IMR-90 (cell line): ENCODE results near the gene FRK.

Source experiments
- CEBPB ChIP-seq: IDR thresholded peaks from 2 replicates; pipeline ENCODE4 v1.6.1; 2012; ENCODE audit warnings: low read depth, low read length, improper control_type of control experiment
- FOS ChIP-seq: fragments of 150-350 bp; IDR thresholded peaks from 2 replicates; pipeline ENCODE4 v1.6.1; 2016; ENCODE audit warnings: low read depth, low read length
- MAFK ChIP-seq: IDR thresholded peaks from 2 replicates; pipeline ENCODE4 v1.6.1; 2012; ENCODE audit warnings: low read depth, low read length, improper control_type of control experiment
- MXI1 ChIP-seq: IDR thresholded peaks from 2 replicates; pipeline ENCODE4 v1.6.1; 2012; ENCODE audit warnings: low read depth, mild to moderate bottlenecking, low read length, moderate library complexity, borderline replicate concordance
- POLR2A ChIP-seq: IDR thresholded peaks from 2 replicates; pipeline ENCODE4 v1.6.1; 2012; ENCODE audit warnings: mild to moderate bottlenecking, low read depth, low read length
- RFX5 ChIP-seq: IDR thresholded peaks from 2 replicates; pipeline ENCODE4 v1.8.0; 2012; ENCODE audit warnings: low read depth, mild to moderate bottlenecking, low read length, moderate library complexity
- SMC3 ChIP-seq: fragments of 150-350 bp; IDR thresholded peaks from 2 replicates; pipeline ENCODE4 v1.6.1; 2016; ENCODE audit warnings: low read depth, mild to moderate bottlenecking, antibody characterized with exemption, low read length, moderate library complexity
- TF ChIP-seq, protein P1 (sequence below): conservative IDR thresholded peaks from 2 replicates; pipeline ENCODE4 v1.5.1; 2012; ENCODE audit warnings: mild to moderate bottlenecking, low read depth, low read length, improper control_type of control experiment

DNA sequence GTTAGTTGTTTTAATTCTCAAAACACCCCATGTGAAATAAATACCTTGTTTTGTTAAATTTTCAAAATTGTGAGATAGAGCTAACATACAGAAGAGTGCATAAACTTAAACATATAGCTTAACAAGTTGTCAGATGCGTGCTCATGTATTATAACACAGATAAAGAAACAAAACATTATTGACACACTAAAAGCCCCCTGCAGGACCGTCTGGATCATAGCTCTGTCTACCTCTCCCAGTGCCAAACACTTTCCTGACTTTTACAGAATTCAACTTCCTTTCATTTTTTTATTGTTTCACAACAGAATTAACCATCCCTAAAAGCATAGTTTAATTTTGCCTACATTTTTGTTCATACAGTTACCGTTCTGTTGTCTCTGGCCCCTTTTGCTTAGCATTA is 17.8 kb upstream of the FRK start:
- TF ChIP-seq, protein P1, sequence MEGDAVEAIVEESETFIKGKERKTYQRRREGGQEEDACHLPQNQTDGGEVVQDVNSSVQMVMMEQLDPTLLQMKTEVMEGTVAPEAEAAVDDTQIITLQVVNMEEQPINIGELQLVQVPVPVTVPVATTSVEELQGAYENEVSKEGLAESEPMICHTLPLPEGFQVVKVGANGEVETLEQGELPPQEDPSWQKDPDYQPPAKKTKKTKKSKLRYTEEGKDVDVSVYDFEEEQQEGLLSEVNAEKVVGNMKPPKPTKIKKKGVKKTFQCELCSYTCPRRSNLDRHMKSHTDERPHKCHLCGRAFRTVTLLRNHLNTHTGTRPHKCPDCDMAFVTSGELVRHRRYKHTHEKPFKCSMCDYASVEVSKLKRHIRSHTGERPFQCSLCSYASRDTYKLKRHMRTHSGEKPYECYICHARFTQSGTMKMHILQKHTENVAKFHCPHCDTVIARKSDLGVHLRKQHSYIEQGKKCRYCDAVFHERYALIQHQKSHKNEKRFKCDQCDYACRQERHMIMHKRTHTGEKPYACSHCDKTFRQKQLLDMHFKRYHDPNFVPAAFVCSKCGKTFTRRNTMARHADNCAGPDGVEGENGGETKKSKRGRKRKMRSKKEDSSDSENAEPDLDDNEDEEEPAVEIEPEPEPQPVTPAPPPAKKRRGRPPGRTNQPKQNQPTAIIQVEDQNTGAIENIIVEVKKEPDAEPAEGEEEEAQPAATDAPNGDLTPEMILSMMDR, result no peak
- no peak for TF ChIP-seq CEBPB
- TF ChIP-seq MXI1, result no peak
- no peak for TF ChIP-seq POLR2A
- TF ChIP-seq FOS, result no peak
- TF ChIP-seq MAFK, result no peak
- TF ChIP-seq RFX5, result no peak
- no peak for TF ChIP-seq SMC3
